Activated CD4-positive, CD25-positive, alpha-beta regulatory T cell treated with anti-CD3 and anti-CD28 coated beads, Interleukin-2, amount 50 U/mL, for 24 hours (primary cell): ENCODE measurements around the gene ZSCAN30.
A peak's percentile ranks its signal among the peaks of the same experiment; 100 is the strongest.

Experiments
- ATAC-seq, 2 donors: fragments of 150-1000 bp; cut with Tn5 transposase; one replicate each; pipeline ENCODE4 v1.10.0; 2021; ENCODE audit warnings: mild to moderate bottlenecking in 1 of 2, moderate library complexity in 1 of 2

Gene ZSCAN30

DNA sequence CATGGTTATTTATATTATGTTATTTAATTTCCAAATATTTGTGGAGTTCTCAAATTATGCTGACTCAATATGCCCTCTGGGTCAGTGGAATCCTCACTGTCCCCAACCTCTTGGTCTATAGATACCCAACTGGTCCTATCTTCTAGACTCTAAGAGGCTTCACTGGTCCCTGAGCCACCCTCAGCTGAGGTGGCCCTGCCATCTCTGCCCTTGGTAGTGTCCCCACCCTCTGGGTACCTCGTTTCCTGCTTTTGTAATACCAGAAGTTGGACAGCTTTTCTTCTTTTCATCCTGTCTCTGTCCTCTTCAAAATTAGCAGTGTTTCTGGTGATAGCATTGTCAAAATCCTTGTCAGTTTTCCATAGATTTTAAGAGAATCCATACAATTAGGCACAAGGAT is 11.9 kb downstream of the ZSCAN30 start:
- ATAC-seq: no peak

DNA sequence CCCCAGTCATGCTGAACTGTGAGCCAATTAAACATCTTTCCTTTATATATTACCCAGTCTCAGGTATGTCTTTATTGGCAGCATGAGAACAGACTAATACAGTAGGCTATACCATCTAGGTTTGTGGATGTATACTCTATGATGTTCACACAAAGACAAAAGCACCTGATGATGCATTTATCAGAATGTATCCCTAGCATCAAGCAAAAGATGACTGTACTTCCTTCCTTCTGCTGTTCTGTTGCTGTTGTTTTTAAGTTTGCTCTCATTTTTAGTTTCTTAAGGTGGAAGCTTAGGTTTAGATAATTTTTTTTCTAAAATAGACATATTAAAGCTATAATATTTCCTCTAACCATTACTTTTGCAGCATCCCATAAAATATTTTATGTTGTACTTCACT is 12.4 kb downstream of the ZSCAN30 start:
- ATAC-seq: peak; percentile 74 to 86

DNA sequence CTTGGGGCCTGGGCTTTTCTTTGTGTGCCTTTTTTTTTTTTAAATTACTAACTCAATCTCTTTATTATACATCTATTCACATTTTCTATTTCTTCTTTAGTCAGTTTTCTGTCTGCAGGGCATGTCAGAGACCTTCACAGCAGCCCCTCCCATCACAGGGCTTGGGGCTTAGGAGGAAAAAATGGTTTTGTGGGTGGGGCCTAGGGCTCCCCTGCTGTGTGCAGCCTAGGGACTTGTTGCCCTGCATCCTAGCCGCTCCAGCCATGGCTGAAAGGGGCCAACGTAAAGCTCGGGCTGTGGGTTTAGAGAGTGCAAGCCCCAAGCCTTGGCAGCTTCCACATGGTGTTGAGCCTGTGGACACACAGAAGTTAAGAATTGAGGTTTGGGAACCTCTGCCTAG is 13.8 kb downstream of the ZSCAN30 start:
- no peak for ATAC-seq

DNA sequence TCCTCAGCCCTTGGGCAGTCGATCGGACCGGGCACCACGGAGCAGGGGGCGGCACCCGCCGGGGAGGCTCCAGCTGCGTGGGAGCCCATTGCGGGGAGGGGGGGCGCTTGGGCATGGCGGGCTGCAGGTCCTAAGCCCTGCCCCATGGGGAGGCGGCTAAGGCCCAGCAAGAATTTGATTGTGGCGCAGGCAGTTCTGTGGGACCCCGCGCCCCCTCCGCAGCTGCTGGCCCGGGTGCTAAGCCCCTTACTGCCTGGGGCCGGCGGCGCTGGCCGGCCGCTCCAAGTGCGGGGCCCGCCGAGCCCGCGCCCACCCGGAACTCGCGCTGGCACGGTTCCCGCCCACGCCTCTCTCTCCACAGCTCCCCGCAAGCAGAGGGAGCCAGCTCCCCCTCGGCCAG is 18.4 kb downstream of the ZSCAN30 start:
- no peak for ATAC-seq

DNA sequence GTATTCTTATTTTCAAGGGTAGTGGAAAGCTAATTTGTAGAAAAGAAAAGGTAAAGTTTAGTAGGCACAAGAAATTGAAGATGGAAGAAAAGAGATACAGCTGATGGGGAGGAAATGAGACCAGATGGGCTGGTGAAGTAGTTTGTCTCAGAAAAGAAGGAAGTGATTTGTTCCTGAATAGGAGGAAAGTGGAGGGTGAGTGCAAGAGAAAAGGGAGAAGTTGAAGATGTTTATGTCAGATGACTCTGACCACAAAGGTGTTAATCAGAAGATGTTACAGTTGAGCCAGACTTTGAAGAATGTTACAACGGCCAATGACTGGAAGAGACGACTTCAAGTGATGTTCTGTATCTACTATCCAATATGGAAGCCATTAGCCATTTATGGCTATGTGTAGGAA is 21.2 kb downstream of the ZSCAN30 start:
- ATAC-seq: no peak

DNA sequence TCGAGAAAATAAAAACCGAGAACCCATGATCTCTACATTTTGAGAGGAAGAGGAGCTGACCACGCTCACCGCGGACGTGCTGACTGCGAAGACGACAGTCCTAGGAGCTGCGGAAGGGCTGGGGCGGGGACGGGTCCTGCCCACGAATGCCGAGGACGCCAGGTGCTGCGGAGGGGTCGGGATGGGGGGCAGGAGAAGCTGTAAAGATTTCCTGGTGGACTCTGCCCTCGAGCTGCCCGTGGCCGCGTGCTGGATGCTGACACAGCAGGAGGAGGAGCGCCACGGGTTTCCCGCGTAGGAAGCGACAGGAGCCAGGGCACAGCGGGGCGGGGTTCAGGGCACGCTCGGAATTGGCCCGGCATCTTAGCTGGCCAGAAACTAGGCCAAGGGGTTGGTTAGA is 22.2 kb downstream of the ZSCAN30 start:
- no peak for ATAC-seq

DNA sequence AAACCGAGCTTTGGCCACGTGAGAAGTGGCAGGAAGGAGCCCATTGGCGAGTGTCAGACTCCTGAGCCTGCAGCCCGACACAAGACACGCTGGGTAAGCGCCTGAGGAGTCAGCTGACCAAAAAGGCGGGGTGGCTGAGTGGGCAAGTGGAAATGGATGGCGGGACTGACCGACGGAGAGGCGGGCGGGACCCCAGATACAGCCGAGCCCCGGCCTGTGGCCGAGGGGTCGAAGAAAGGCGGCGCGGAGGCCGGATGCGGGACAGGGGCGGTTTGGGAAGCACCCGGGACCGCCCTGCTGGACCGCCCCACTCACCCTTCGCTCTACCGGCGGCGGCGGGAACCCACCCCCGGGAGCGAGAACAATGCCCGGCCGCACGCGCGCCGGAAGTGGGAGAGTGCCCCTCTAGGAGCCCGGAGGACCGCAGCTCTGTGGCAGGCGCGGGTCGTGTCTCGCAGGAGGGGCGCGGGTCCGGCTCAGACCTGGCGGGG is 22.8 kb downstream of the ZSCAN30 start:
- ATAC-seq: peak; percentile 85

DNA sequence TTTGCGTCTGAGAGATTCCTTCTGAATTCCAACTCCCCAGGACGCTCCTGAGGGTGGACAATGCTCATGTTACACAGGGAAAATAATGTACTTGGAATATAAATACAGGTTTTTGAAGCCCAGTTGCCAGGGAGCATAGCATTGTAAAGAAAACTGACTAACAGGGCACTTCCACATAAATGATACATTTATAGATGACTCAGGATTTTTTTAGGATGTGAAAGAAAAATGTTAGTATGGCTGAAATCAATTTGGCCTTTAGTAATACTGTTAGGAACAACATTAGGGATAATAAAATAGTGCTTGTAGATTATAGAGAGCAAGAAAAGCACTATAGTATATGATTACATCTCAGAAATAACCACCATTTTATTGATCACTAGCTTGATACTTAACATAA is 25.6 kb downstream of the ZSCAN30 start:
- no peak for ATAC-seq

DNA sequence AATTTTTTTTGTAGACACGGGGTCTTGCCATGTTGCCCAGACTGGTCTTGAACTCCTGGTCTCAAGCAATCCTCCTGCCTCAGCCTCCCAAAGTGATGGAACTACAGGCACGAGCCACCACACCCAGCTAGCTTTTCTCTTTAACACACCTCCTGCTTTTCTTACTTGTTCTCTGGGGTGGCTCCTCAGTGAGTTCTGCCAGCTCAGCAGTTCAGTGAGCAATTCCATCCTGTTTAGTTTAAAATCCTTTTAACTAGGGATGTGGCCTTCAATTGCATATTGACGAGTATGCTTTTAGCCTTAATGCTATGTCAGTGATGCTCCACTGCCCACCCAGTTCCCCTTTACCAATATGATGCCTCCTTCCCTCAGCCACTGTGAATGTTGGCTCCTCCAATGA is 33.1 kb downstream of the ZSCAN30 start:
- no peak for ATAC-seq

DNA sequence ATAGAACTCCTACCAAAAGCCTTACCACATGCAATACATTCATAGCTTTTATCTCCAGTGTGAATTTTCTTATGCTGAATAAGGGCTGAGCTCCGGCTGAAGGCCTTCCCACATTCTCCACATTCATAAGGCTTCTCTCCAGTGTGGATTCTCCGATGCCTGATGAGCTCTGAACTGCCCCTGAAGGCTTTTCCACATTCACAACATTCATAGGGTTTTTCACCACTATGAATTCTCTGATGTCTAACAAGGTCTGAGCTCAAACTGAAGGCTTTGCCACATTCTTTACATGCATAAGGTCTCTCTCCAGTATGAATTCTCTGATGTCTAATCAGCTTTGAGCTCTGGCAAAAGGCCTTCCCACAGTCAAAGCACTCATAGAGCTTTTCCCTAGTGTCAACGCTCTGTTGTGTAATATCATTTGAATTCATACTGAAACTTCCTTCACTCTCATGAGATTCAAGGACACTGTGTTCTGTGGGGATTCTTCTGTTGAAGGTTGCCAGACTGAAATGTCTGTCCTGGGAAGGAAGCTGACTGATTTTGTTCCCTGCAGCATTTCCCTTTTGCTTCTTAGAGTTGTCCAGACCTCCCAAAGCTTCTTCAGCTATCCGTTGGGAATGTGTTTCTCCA is 36.3 kb downstream of the ZSCAN30 start:
- no peak for ATAC-seq

DNA sequence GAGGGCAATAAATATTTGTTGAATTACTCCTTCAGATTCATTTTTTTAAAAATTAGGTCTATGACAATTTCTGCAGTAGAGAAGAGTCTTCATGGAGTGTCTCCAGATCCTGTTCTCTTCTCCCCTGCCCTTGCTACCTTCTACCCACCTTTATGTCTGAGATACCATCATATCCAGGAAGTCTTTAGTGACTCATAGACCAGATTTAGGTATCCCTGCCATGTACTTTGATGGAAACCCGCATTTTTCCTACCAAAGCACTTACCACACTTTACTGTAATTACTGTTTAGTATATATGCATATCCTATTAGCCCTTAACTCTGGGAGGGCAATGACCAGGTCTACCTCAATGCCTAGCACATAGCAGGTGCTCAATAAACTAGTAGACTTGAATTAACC is 37.6 kb downstream of the ZSCAN30 start:
- no peak for ATAC-seq

DNA sequence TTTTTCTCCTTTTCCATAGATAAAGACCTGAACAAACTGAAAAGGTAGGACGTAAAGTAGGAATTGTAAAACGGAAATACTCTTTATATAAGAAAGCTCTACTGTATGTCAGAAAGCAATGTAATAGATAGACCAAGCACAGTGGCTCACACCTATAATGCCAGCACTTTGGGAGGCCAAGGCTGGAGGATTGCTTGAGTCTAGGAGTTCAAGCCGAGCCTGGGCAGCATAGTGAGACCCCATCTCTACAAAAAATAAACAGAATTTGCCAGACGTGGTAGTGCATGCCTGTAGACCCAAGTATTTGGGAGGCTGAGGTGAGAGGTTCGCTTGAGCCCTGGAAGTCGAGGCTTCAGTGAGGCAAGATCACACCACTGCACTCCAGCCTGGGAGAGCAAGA is 41.6 kb downstream of the ZSCAN30 start:
- no peak for ATAC-seq

DNA sequence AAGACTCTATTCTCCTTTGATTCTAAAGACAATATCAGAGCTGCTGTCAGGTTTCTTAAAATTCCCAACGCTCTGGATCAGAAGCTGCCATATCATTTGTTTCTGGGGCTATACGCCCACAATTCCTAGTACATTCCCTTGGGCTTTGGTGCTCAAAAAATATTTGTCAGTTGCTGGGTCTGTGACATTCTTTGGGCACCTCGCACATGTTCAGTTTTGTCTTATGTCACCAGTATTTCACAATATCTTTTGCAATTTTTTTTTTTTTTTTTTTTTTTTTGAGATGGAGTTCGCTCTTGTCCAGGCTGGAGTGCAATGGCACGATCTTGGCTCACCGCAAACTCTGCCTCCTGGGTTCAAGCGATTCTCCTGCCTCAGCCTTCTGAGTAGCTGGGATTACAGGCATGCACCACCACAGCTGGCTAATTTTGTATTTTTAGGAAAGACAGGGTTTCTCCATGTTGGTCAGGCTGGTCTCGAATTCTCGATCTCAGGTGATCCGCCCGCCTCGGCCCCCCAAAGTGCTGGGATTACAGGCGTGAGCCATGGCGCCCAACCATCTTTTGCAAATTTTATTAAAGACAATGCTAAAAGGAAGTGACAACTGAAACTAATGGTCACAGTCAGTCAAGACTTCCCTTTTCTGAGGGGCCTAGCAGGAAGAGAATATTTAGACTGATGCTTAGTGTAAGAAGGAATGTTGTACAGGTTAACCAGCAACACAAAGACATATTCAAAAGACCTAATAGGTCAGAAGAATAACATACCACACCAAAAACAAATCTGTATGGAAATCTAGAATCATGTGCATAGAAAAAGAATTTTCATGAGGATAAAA is 42.4 kb downstream of the ZSCAN30 start:
- ATAC-seq: no peak

DNA sequence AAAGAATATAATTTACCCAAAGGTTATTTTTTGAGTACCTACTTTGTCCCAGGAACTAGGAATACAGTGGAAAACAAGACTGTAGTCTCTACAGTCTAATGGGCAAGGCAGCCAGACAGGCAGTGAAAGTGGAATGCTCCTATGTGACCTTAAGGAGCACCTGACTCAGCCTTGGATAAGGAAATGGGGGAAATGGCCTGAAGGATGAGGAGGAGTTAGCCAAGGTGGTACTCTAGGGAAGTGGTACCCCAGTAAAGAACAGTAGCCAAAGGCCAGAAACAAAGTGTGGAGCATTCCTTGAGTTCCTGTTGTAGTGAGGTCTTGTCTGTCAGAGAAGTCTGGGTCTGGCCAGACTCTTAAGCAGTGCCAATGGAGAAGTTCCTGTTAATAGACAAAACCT is 43.2 kb downstream of the ZSCAN30 start:
- no peak for ATAC-seq

DNA sequence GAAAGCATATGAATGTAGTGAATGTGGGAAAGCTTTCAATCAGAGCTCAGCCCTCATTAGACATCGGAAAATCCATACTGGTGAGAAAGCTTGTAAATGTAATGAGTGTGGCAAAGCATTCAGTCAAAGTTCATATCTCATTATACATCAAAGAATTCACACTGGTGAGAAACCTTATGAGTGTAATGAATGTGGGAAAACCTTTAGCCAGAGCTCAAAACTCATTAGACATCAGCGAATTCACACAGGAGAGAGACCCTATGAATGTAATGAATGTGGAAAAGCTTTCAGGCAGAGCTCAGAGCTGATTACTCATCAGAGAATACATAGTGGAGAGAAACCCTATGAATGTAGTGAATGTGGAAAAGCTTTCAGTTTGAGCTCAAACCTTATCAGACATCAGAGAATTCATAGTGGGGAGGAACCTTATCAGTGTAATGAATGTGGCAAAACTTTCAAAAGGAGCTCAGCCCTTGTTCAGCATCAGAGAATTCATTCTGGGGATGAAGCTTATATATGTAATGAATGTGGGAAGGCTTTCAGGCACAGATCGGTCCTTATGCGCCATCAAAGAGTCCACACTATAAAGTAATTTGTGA is 44.2 kb downstream of the ZSCAN30 start:
- no peak for ATAC-seq

DNA sequence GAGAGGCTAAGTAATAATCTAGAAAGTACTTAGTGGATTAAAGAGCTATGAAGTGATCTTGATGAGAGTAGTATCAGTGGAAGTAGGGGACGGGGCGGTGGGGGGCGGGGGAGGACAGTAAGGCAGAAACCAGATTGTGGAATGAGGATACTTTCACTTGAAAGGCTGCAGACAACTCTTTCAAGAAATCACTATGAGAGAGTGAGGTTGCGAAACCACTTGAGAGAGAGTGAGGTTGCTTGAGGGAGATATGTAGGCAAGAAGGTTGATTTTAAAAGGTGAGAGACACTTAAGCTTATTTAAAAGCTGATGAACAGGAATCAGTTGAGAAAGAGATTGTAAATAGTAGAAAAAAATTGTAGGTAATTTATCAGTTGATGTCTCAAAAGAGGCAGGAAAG is 45.4 kb downstream of the ZSCAN30 start:
- ATAC-seq: no peak

DNA sequence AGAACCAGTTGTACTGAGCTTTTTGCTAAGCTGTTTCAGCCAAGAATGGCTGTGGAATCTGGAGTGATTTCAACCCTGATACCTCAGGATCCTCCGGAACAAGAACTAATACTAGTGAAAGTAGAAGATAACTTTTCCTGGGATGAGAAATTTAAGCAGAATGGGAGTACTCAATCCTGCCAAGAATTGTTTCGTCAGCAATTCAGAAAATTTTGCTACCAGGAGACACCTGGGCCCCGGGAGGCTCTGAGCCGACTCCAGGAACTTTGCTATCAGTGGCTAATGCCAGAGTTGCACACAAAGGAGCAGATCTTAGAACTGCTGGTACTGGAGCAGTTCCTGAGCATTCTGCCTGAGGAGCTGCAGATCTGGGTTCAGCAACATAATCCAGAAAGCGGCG is 47.6 kb downstream of the ZSCAN30 start:
- no peak for ATAC-seq

DNA sequence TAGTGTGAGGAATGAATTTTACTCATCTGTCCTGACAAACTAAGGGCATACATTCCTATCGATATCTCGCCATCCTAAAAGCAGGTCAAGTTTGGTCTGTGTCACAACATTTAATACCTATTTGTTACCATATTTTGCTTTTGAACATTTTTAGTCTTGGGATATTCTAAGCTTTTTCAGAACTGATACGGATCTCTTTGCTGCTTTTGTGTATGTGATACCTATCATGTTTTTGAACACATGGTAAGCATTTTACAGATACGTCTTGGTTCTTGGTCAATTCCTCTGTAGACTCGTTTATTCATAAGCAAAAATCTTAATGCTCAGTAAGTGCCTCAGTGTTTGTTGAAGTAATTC is 48.6 kb downstream of the ZSCAN30 start:
- ATAC-seq: no peak

DNA sequence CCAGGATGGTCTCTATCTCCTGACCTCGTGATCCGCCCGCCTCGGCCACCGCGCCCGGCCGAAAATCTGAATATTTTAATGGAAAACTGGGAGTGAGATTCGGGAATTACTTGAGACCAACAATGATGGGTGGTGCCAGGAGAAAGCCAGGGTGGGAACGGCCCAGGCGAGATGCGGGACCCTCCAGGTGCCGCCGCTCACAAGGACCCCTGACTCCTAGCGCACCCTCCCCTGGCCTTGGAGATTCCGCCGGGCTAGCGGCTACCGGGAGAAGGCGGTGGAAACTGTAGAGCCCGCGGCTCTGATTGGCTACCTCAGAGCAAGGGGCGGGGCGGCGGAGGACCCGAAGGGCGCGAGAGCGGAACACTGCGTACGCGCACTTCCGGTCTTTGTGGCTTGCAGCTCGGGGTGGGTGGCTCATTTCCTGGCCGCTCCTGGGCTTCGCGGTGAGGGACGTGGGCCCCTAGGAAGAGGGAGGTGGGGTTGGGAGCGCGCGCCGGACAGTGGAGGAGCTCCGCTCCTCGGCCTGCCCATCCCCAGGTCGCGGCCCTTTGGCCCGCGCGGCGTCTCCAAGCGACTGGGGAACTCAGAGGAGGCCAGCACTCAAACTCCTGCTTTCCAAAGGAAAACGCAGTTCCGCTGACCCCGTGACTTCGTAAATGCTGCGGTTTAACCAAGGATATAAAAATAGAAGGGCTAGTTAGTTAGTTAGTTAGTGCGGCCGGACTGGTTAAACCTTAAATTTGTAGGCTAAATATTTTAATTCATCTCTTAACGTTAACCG is 49.2 kb downstream of the ZSCAN30 start, which contains the start of gene ZNF397:
Gene ZNF397, plus strand, starts transcription at position 371 of the 784 bp plus-strand sequence. CDS start 1,437 bp downstream, outside the sequence.
- peak; percentile 99 for ATAC-seq

DNA sequence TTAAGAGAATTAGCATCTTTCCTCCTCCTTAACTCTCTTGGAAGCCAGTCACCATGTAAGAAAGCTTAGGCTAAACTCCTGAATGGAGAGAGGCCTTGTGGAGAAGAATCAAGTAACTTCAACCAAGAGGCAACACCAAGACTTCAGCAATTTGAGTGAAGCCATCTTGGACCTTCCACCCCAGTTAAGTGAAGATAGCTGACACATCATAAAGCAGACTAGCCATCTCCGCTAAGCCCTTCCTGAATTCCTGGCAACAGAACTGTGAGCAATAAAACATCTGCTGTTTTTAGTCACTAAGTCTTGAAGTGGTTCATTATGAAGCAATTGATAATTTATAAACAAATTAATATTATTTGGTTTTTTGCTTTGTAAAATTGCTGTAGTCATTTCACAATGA is 50.7 kb downstream of the ZSCAN30 start:
- ATAC-seq: no peak

DNA sequence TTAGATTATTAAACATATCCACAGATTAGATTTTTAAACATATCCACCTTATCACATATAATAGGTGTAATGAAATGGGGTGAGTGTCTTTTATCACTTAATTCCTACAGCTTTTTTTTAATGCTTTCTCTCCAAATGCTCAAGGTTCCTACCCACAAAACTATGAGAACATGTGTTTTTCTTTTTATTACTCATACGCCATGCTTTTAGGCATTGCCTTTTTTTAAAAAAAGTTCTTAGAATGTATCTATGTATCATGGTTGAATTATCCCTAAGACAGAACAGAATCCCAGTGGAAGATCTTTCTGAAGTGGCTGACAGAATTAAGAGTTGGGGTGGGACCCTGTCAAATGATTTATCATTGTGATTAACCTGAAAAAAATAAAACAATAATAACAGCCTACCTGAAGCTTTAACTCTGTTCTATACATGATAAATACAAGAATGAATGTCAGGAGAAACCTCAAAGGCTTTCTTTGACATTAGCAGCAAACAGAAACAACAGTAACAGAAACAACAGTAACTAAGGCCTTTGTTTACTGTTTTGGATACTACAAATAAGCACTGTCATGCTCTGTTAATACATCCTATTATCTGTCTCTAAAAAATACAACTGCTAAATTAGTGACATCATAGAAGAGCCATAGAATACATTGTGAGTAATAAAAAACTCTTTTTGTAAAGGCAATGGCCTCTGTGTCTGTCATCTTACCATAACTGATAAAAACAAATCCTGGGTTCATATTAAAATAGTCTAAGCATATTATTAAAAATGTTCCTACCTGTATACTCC is 53.3 kb downstream of the ZSCAN30 start:
- ATAC-seq: no peak

DNA sequence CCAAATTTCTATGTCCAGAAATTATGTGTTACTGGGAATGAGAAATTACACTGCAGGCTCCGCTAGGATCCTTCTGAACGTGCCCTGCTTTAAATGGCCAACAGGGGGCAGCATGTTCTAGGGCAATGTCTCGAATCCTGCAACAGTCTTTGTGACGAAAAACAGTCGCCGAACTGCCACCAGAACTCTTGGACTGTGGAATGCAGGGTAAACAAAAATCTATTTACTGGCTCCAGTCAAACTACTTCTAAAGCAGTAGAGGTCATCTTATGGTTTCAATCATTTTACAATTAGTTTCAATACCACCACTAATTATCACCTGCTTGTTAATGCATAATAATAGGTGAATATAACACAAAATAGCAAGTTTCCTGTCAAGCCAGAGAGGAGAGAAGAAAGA is 59.0 kb downstream of the ZSCAN30 start:
- ATAC-seq: peak; percentile 82 to 87
